Measurements from ENCODE around the gene BRD2.
A peak's percentile ranks its signal among the peaks of the same experiment; 100 is the strongest.

- peak; percentile 57; the same call in 1 of the 2 replicates for TF ChIP-seq GATA2 (IDR thresholded peaks at IDR 0.05; ENCODE audit: low read depth, low read length)
- peak; percentile 78 for TF ChIP-seq GATA3 (IDR thresholded peaks at IDR 0.05; ENCODE audit: low read depth, low read length)
Observed at GRCh38 chr6:33001685-33002084, 33.3 kb downstream of the BRD2 start.

All from SH-SY5Y (cell line).